Osteocyte (in vitro differentiated cells): ENCODE measurements around the gene ZNF506. TPM values are rescaled to one million over a fixed set of nuclear protein-coding genes. Genes with fewer than 3 reads are reported as not detected.
"Not testable (repeated sequence)": the region's sequence is repeated elsewhere in the genome, so short reads cannot be mapped to it uniquely, and the experiment has no call there.

ENCODE experiments used
- DNase-seq: peaks from one replicate; pipeline ENCODE4 v3.0.0; 2021; ENCODE audit warnings: mixed read lengths; ENCODE audit not compliant: unreplicated experiment; ENCODE audit errors: extremely low spot score
- H3K27ac Mint-ChIP-seq: one replicate; pipeline ENCODE4 v1.8.0; 2021; ENCODE audit warnings: mild to moderate bottlenecking, mixed read lengths; ENCODE audit not compliant: unreplicated experiment
- H3K27me3 Mint-ChIP-seq: one replicate; pipeline ENCODE4 v1.8.0; 2021; ENCODE audit warnings: mixed read lengths; ENCODE audit not compliant: unreplicated experiment
- H3K36me3 Mint-ChIP-seq: one replicate; pipeline ENCODE4 v1.8.0; 2021; ENCODE audit warnings: mixed read lengths; ENCODE audit not compliant: unreplicated experiment
- H3K4me1 Mint-ChIP-seq: one replicate; pipeline ENCODE4 v1.8.0; 2021; ENCODE audit warnings: mixed read lengths; ENCODE audit not compliant: unreplicated experiment
- H3K4me3 Mint-ChIP-seq: one replicate; pipeline ENCODE4 v1.8.0; 2021; ENCODE audit warnings: mild to moderate bottlenecking, moderate library complexity, mixed read lengths; ENCODE audit not compliant: unreplicated experiment
- H3K9me3 Mint-ChIP-seq: one replicate; pipeline ENCODE4 v1.8.0; 2021; ENCODE audit warnings: mixed read lengths; ENCODE audit not compliant: unreplicated experiment
- total RNA-seq: library from RNA; stranded (reverse); gene quantifications from 2 replicates; pipeline ENCODE4 v1.2.1, GENCODE V29; 2021
- TF ChIP-seq, protein P1 (sequence below): fragments of 200-600 bp; sonication (generic); IDR thresholded peaks from 2 replicates; pipeline ENCODE4 v1.5.0; 2021; ENCODE audit warnings: antibody characterized with exemption, mild to moderate bottlenecking, moderate library complexity

The ZNF506 gene
- total RNA-seq, 1 donor from 2014 or later: 10.5 TPM

DNA sequence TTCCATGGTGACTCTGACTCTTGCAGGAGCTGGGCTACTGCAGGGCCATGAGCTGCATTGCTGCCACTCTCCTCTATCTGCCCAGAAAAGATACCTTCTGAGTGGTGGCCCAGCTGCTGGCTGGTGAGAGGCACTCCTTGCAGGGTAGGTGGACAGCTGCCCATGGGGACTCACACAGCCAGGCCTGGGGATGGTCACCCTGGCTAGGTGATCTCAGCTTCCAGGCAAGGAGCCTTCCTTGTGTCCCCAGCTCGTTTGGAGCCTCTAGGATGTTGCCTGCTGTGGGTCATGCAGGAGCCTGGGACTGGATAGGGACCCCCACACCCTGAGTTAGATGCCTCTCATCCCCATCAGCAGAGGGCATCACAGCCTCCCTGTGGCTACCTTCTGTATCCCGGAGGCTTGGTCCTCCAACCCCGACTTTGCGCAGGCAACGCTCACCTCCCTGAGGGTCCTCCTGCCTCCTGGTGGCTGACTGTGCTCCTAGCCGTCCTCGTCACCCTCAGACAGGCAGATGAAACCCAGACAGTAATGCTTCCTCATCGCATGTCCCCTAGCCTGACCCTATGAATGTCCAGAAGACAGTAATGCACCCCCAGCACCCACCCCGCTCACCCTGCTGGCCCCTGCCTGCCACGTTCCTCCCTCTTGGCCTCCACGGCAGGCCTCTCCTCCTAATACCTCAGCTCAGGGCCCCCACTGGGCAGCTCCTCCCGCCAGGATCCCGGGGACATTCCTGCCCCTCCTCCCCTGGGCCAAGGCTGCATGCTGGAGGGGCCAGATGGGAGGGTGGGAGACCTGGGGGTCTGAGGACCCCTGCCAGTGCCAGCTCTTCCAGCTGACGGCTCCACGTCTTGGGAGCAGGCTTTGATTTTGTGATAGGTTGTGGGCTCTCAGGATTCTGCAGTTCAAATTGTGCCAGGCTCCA, 75.0 kb downstream of the ZNF506 start:
- TF ChIP-seq, protein P1, sequence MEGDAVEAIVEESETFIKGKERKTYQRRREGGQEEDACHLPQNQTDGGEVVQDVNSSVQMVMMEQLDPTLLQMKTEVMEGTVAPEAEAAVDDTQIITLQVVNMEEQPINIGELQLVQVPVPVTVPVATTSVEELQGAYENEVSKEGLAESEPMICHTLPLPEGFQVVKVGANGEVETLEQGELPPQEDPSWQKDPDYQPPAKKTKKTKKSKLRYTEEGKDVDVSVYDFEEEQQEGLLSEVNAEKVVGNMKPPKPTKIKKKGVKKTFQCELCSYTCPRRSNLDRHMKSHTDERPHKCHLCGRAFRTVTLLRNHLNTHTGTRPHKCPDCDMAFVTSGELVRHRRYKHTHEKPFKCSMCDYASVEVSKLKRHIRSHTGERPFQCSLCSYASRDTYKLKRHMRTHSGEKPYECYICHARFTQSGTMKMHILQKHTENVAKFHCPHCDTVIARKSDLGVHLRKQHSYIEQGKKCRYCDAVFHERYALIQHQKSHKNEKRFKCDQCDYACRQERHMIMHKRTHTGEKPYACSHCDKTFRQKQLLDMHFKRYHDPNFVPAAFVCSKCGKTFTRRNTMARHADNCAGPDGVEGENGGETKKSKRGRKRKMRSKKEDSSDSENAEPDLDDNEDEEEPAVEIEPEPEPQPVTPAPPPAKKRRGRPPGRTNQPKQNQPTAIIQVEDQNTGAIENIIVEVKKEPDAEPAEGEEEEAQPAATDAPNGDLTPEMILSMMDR: no peak
- no peaks in the 10 kb centered on the region for H3K4me1 Mint-ChIP-seq
- peaks cover 3% of the 10 kb centered on the region for H3K9me3 Mint-ChIP-seq
- DNase-seq: no peak
- H3K27me3 Mint-ChIP-seq: no peaks in the 10 kb centered on the region
- no peak overlapping the region for H3K4me3 Mint-ChIP-seq
- H3K36me3 Mint-ChIP-seq: no peaks in the 10 kb centered on the region
- no peak overlapping the region for H3K27ac Mint-ChIP-seq

DNA sequence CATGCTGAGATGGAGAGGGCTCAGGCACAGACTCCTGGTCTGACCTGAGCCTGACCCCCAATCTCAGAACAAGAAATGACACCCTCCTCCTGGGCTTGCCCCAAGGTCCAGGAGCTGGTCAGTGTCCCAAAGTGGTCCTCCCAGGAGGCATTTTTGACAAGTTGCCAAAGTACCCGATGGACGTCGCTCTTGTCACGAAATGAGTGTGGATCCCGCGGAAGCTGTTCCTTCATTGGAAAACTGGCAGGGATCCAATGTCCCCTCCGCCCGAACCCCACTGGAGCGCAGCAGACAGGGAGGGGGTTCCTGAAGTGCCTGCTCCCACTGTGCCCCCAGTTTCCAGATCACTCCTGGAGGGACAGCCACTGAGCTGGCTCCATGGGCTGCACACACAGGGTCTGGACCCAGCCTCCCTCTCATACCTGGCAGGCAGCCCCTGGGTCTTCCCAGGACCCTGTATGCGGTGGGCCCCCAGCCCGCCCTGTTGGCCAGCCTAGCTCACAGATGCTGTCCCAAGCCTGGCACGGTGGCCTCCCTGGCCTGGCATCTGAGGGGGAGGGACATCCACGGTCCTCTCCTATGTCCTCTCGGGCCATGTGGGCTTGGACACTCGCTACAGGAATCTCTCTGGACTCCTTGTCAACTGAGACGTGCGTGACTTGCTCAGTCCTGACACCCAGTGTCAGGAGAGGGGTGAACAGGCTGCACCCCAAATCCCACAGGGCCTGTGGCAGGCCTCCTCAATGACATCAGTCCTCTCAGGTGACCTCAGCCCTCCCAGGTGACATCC, 75.9 kb downstream of the ZNF506 start:
- TF ChIP-seq, protein P1: no peak
- no peak overlapping the region for H3K27ac Mint-ChIP-seq
- no peaks in the 10 kb centered on the region for H3K9me3 Mint-ChIP-seq
- H3K4me3 Mint-ChIP-seq: no peak overlapping the region
- H3K4me1 Mint-ChIP-seq: no peaks in the 10 kb centered on the region
- H3K36me3 Mint-ChIP-seq: no peaks in the 10 kb centered on the region
- no peak for DNase-seq
- no peaks in the 10 kb centered on the region for H3K27me3 Mint-ChIP-seq

DNA sequence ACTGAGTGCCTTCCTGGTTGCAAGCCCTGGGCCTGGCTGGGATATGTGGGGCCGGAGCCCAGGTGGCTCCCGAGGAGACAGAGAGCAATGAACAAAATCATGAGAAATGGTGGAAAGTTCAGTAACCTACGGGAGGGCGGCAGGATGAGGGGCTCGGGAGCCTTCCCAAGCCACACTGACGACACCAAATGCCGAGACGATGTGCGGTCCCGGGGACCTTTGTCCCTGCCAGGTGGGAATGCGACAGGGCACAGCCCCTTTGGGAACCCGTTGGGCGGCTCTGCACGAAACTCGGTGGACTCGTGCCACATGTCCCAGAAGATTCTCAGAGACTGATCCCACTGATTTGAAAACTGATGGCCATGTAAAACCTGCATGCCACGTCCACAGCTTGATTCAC, 76.9 kb downstream of the ZNF506 start:
- Mint-ChIP-seq H3K27me3 (no peaks in the 10 kb centered on the region), H3K9me3 (no peaks in the 10 kb centered on the region), H3K4me1 (no peaks in the 10 kb centered on the region), H3K27ac (no peak overlapping the region), H3K36me3 (no peaks in the 10 kb centered on the region), H3K4me3 (no peak overlapping the region)
- DNase-seq: no peak
- TF ChIP-seq, protein P1: no peak

DNA sequence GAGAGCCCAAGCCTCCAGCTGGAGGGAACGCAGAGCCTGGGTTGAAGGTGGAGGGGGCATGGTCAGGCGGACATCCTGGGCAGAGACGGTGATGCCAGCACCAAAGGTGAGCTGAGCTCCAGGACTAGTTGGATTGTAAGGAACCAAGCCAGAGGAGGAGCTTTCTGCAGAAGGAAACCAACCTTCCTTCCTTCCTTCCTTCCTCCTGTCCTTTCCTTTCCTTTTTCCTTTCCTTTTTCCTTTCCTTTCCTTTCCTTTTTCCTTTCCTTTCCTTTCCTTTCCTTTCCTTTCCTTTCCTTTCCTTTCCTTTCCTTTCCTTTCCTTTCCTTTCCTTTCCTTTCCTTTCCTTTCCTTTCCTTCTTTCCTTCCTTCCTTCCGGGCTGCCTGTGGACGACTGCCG, 77.6 kb downstream of the ZNF506 start:
- not testable (repeated sequence) for H3K4me1 Mint-ChIP-seq, H3K36me3 Mint-ChIP-seq, H3K27ac Mint-ChIP-seq, H3K27me3 Mint-ChIP-seq, H3K4me3 Mint-ChIP-seq, H3K9me3 Mint-ChIP-seq, DNase-seq

DNA sequence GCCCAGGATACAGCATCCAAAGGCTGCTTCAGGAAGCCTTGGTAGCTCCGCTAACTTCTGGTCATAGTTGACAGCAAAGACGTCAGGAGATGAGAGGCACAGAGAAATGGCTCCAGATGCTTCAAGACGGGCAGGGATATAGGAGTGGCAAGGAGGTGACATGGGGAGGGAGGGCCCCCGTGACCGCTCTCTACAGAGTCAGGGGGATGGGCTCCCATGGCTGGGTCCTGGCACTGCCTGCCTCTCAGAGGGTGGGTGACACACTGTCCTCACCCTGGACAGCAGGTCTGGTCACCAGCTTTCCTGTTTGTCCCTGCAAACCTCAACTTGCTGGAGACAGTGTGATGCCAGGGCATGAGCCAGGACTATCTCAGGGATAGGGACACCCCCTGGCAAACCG, 78.4 kb downstream of the ZNF506 start:
- no peak overlapping the region for H3K27ac Mint-ChIP-seq
- no peaks in the 10 kb centered on the region for H3K36me3 Mint-ChIP-seq
- H3K4me1 Mint-ChIP-seq: no peaks in the 10 kb centered on the region
- no peaks in the 10 kb centered on the region for H3K27me3 Mint-ChIP-seq
- H3K4me3 Mint-ChIP-seq: no peak overlapping the region
- no peaks in the 10 kb centered on the region for H3K9me3 Mint-ChIP-seq
- TF ChIP-seq, protein P1: no peak
- DNase-seq: no peak
